Measurements from ENCODE around the gene WNT8A. TPM values are rescaled to one million over a fixed set of nuclear protein-coding genes. Genes with fewer than 3 reads are reported as not detected.

The WNT8A gene
- total RNA-seq, 1 donor: not detected

- H3K4me3 ChIP-seq (ENCODE audit: low read depth, low read length): no peak overlapping the region
These were observed 56.4 kb downstream of the WNT8A start for GRCh38 chr5:138140268-138140667.

More at GRCh38 chr5:138140268-138140667, 56.4 kb downstream of the WNT8A start:
- no peak for TF ChIP-seq CTCF (IDR thresholded peaks at IDR 0.05; ENCODE audit: insufficient read depth, low read length)
- no peak for DNase-seq (ENCODE audit: low read depth)

Small RNAs within 50 kb of the gene (small RNA-seq; reads per million reads assigned to genes)
- gene RNU6-1148P (not detected), gene RNU6-460P (not detected), gene RNU6-888P (not detected)

Other genes with a start within 250 kb of the WNT8A start
- gene MYOT, start 216.2 kb upstream of the WNT8A start, total RNA-seq (ENCODE audit: low replicate concordance): not detected in 2 replicates
- not detected in 2 replicates for gene PKD2L2, start 194.6 kb upstream of the WNT8A start, total RNA-seq (ENCODE audit: low replicate concordance)
- 42.8 and 50.0 TPM in 2 replicates for gene FAM13B, start 51.0 kb upstream of the WNT8A start, total RNA-seq (ENCODE audit: low replicate concordance)
- 6.0 and 11.6 TPM in 2 replicates for gene NME5, start 55.4 kb downstream of the WNT8A start, total RNA-seq (ENCODE audit: low replicate concordance)
- 61.2 and 314 TPM in 2 replicates for gene BRD8, start 94.6 kb downstream of the WNT8A start, total RNA-seq (ENCODE audit: low replicate concordance)
- gene KIF20A, start 95.1 kb downstream of the WNT8A start, total RNA-seq (ENCODE audit: low replicate concordance): 1.3 and 24.7 TPM in 2 replicates
- gene CDC23, start 129.3 kb downstream of the WNT8A start, total RNA-seq (ENCODE audit: low replicate concordance): 16.4 and 31.4 TPM in 2 replicates
- gene GFRA3, start 190.6 kb downstream of the WNT8A start, total RNA-seq (ENCODE audit: low replicate concordance): not detected in 2 replicates
- gene CDC25C, start 247.8 kb downstream of the WNT8A start, total RNA-seq (ENCODE audit: low replicate concordance): 0.16 and 8.9 TPM in 2 replicates